Heart left ventricle (tissue), 13 donors: Measurements from ENCODE around the gene PUS7L.

Experiments
- CTCF ChIP-seq, 12 donors: fragments of 200-600 bp; sonication (generic) in 4 of 12; IDR thresholded peaks; one replicate each; pipeline versions ENCODE4 v1.5.0 to v1.8.0; 2018 to 2022; ENCODE audit warnings: antibody characterized with exemption in 12 of 12, mild to moderate bottlenecking in 5 of 12
- POLR2A ChIP-seq, 2 donors: fragments of 450-650 bp; IDR thresholded peaks; one replicate each; pipeline ENCODE4 v1.6.1; 2017; ENCODE audit warnings: antibody characterized with exemption in 2 of 2, mild to moderate bottlenecking in 2 of 2, moderate library complexity in 2 of 2
- donor health status: ischemic (EF 13 %, LVEDD 7.1; RV severe dilation, severe dysfunction).
- donor health status: DM: no; HTN: yes; CAD: no.
- donor health status: DM: no; HTN: no; CAD: no.
- donor health status: ischemic (EF 25% LVEDD 6.9; RV normal size, moderate dysfunction).
- donor health status: ischemic (EF 25% LVEDD 5.7; RV mildly dilated, moderate dysfunction).
- donor health status: ischemic (EF 35%, LVEDD 5.7; RV mildly dilated, moderate dysfunction).
- donor health status: nonischemic (EF 11% LVEDD 7.7; RV severe dilation, severe dysfunction).
- donor health status: DM: yes; HTN: yes; CAD: no.
- donor health status: PGD.
- donor health status: ischemic (EF 29% LVEDD 5.4; RV normal size, mild dysfunction).
- donor health status: nonischemic (EF 23%, LVEDD 6.1; RV moderate dilation, normal function).

GRCh38 chr12:43758728-43759563, at the start of gene PUS7L, which contains the start of gene IRAK4:
- peak in 1 of 2 donors; percentile 65 for TF ChIP-seq POLR2A (IDR thresholded peaks at IDR 0.05)
- TF ChIP-seq CTCF (IDR thresholded peaks at IDR 0.05), result peak in 11 of 12 donors; percentile 22 to 76 (median 40)
